ENCODE data around the gene ECPAS. TPM values are rescaled to one million over a fixed set of nuclear protein-coding genes. Genes with fewer than 3 reads are reported as not detected.
"Not testable (repeated sequence)": the region's sequence is repeated elsewhere in the genome, so short reads cannot be mapped to it uniquely, and the experiment has no call there.

ECPAS gene, protein sequence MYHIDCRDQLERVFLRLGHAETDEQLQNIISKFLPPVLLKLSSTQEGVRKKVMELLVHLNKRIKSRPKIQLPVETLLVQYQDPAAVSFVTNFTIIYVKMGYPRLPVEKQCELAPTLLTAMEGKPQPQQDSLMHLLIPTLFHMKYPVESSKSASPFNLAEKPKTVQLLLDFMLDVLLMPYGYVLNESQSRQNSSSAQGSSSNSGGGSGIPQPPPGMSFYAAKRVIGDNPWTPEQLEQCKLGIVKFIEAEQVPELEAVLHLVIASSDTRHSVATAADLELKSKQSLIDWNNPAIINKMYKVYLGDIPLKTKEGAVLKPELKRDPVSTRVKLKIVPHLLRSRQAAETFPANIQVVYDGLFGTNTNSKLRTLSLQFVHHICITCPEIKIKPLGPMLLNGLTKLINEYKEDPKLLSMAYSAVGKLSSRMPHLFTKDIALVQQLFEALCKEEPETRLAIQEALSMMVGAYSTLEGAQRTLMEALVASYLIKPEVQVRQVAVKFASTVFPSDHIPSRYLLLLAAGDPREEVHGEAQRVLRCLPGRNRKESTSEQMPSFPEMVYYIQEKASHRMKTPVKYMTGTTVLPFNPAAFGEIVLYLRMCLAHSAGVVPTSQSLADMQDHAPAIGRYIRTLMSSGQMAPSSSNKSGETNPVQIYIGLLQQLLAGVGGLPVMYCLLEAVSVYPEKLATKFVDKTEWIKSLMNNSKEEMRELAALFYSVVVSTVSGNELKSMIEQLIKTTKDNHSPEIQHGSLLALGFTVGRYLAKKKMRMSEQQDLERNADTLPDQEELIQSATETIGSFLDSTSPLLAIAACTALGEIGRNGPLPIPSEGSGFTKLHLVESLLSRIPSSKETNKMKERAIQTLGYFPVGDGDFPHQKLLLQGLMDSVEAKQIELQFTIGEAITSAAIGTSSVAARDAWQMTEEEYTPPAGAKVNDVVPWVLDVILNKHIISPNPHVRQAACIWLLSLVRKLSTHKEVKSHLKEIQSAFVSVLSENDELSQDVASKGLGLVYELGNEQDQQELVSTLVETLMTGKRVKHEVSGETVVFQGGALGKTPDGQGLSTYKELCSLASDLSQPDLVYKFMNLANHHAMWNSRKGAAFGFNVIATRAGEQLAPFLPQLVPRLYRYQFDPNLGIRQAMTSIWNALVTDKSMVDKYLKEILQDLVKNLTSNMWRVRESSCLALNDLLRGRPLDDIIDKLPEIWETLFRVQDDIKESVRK (N-terminal part only)
- 10 to 100 TPM; 55.9 to 59.1 TPM for total RNA-seq

DNA sequence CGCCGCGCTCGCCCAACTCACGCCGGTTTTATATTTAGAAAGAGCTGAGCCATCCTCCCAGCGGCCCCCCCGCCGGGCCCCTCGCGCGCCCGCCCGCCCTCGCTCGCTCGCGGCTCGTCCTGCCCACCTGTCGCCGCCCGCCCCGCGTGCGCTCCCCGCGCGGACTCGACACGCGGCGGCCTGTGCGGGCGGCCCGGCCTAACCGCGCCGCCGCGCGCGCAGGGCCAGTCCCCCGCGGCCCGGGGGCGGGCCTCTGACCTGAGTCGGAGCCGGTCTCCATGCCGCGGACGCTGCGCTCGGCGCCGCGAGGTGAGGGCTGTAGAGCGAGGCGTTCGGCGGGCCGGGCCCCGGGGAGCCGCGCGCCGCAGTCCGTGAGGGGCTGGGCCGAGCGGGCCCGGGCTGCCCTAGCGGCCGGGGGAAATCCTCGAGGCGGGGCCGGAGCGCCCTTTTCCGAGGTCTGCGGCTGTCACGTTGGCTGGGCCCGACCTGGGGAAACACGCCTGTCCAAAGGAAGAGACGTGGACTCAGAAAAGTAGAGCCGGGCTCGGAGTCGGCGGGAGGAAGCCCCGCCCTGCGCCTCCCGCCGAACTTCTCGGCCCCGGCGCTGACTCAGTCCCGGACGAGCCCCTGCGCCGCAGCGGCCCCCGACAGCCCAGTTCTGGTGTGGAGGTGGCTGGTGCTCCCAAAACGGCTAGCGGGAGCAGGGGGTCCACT lies at the start of gene ECPAS:
ECPAS (minus strand) TSS at position 526 of the 714 bp plus-strand sequence. CDS start 11,465 bp downstream, outside the sequence.
- DNase-seq (peak; percentile 71), ATAC-seq (peak; percentile 77)
- H3K9me3 Mint-ChIP-seq (ENCODE audit: insufficient read depth) = no peaks in the 10 kb centered on the region
- peaks cover 4% of the 10 kb centered on the region for H3K27me3 Mint-ChIP-seq (ENCODE audit: low read depth)
- H3K4me3 Mint-ChIP-seq = peak within 1 kb of the TSS; percentile 87
- CTCF ChIA-PET = no interaction called here
- H3K4me1 Mint-ChIP-seq (ENCODE audit: low read depth) = peaks cover 24% of the 10 kb centered on the region
- POLR2A ChIA-PET = interaction anchor here (0.8 to 1.9 kb wide), 5 partner anchors 17 to 1228 kb away, joined by 3 to 12 read pairs (median 3); partner anchors contain the start of genes DNAJC25, HSDL2, TXN and UGCG
- H3K36me3 Mint-ChIP-seq (ENCODE audit: low read depth) = peaks cover 9% of the 10 kb centered on the region
- H3K27ac Mint-ChIP-seq = peak within 1 kb of the TSS; percentile 93

DNA sequence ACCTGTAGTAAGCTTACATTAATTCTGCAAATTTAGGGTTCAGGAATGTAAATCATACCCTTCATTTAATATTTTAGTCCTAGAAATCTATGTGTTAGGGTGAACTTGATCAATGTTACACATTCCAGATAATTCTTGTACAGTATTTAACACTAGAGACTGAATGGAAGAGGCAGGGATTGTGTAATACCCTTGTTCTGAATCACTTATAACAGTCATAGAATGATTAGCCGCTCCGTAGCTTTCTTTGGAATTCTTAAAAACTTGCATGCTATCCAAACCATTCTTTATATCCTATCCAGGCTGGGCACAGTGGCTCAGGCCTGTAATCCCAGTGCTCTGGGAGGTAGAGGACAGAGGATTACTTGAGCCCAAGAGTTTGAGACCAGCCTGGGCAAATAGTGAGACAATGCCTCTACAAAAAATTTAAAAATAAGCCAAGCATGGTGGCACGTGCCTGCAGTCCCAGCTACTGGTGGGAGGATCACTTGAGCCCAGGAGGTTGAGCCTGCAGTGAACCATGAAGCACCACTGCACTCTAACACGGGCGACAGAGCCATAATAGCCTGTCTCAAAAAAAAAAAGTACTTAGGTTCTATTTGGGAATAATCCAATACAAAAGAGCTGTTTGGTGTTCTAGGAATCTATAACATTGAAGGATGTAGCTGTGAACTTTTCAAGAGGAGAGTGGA lies 49.1 kb upstream of the ECPAS start:
- no peak for DNase-seq
- Mint-ChIP-seq H3K27ac (no peak overlapping the region), H3K4me3 (no peak overlapping the region), H3K36me3 (ENCODE audit: low read depth) (peaks cover 14% of the 10 kb centered on the region), H3K4me1 (ENCODE audit: low read depth) (no peaks in the 10 kb centered on the region), H3K27me3 (ENCODE audit: low read depth) (no peaks in the 10 kb centered on the region), H3K9me3 (ENCODE audit: insufficient read depth) (peaks cover 8% of the 10 kb centered on the region)
- POLR2A ChIA-PET = no interaction called here
- CTCF ChIA-PET = no interaction called here
- no peak for ATAC-seq

- H3K4me3 Mint-ChIP-seq = no peak overlapping the region
- no peaks in the 10 kb centered on the region for H3K27me3 Mint-ChIP-seq (ENCODE audit: low read depth)
- DNase-seq = no peak
- ChIA-PET CTCF (no interaction called here), POLR2A (no interaction called here)
- H3K4me1 Mint-ChIP-seq (ENCODE audit: low read depth) = peaks cover 10% of the 10 kb centered on the region
- H3K27ac Mint-ChIP-seq = no peak overlapping the region
- H3K36me3 Mint-ChIP-seq (ENCODE audit: low read depth) = peaks cover 18% of the 10 kb centered on the region
- no peak for ATAC-seq
- H3K9me3 Mint-ChIP-seq (ENCODE audit: insufficient read depth) = peaks cover 8% of the 10 kb centered on the region
These were observed 47.5 kb upstream of the ECPAS start for GRCh38 chr9:111531716-111532115.

DNA sequence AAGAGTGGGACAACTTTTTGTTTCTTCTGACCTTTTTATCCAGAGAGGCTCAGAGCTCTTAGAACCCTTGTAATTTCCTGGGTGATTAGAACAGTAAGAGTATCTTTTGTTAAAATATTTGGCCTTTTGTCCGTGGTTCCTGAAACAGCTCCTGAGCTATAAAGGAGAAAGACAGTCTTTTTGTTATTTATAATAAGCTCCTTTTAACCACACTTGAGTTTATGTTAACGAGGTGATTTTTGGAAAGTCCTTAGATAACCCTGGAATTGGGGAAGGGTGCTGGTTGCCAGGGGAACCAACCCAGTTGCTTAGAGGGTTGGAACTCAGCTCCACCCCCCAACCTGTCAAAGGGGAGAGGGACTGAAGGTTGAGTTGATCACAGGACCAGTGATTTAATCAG lies 45.6 kb upstream of the ECPAS start:
- CTCF ChIA-PET = interaction anchor here (0.6 kb wide), 1 partner anchor 317 kb away, joined by 4 read pairs; no protein-coding TSS in a partner anchor

GRCh38 chr9:111527347-111527746 lies 43.2 kb upstream of the ECPAS start:
- POLR2A ChIA-PET = no interaction called here
- Mint-ChIP-seq H3K27ac (no peak overlapping the region), H3K27me3 (ENCODE audit: low read depth) (peaks cover 3% of the 10 kb centered on the region), H3K36me3 (ENCODE audit: low read depth) (peaks cover 12% of the 10 kb centered on the region), H3K9me3 (ENCODE audit: insufficient read depth) (no peaks in the 10 kb centered on the region), H3K4me1 (ENCODE audit: low read depth) (peaks cover 25% of the 10 kb centered on the region), H3K4me3 (no peak overlapping the region)
- DNase-seq = peak; percentile 29
- CTCF ChIA-PET = no interaction called here
- no peak for ATAC-seq

More for the DNA sequence above, 45.6 kb upstream of the ECPAS start:
- no peak overlapping the region for H3K4me3 Mint-ChIP-seq
- peaks cover 19% of the 10 kb centered on the region for H3K36me3 Mint-ChIP-seq (ENCODE audit: low read depth)
- H3K4me1 Mint-ChIP-seq (ENCODE audit: low read depth) = peaks cover 25% of the 10 kb centered on the region
- no peak for DNase-seq
- ATAC-seq = no peak
- peaks cover 4% of the 10 kb centered on the region for H3K9me3 Mint-ChIP-seq (ENCODE audit: insufficient read depth)
- POLR2A ChIA-PET = no interaction called here
- H3K27me3 Mint-ChIP-seq (ENCODE audit: low read depth) = no peaks in the 10 kb centered on the region
- H3K27ac Mint-ChIP-seq = no peak overlapping the region

DNA sequence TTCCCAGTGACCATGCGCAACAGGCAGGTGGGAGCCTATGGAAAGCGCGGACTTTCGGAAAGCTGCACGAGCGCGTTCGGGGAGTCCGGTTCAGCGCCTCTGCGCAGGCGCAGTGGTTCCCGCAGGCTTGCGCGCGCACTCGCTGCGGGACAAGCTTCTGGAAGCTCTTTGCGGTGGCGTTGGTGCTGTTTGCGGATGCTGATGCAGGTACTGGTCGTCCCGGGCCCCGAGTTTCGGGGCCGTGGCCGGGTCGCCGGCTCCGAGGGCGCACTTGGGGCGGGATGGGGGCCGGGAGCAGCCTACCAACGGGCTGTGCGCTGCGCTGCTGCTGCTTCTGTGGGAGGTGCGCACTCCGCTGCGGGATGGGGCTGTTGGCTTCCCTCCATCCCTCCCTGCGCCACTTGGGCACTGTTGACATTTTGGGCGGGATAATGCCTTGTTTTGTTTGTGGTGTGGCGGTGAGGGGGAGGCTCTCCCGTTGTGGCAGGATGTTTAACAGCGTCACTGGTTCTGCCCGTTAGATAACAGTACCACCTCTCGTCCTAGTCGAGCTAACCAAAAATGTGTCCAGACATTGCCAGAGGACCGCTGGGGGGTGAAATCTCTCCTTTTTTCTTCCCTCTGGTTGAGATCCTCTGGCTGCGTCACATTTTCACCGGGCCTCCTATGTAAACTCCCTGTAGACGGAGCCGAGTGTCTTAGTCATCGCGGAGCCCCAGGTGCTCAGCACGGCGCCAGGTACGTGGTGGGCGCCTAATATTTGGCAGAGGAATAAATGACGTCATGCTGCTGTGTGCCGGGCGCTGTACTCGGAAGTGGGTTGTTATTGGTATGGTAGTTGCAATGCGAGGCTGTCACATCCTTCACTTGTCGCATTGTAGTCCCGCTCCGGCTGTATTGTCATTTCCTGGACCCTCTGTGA lies 41.1 kb upstream of the ECPAS start, which contains the start of gene ZNF483:
ZNF483 (plus strand) TSS at position 124 of the 922 bp plus-strand sequence. CDS start 2,217 bp downstream, outside the sequence.
- H3K27ac Mint-ChIP-seq = peak within 1 kb of the TSS; percentile 86
- ChIA-PET POLR2A (interaction anchor here (0.8 kb wide), 1 partner anchor 49 kb away, joined by 3 read pairs; no protein-coding TSS in a partner anchor), CTCF (no interaction called here)
- H3K9me3 Mint-ChIP-seq (ENCODE audit: insufficient read depth) = no peaks in the 10 kb centered on the region
- ATAC-seq (peak; percentile 77), DNase-seq (peak; percentile 63)
- peak within 1 kb of the TSS; percentile 85 for H3K4me3 Mint-ChIP-seq
- H3K36me3 Mint-ChIP-seq (ENCODE audit: low read depth) = peaks cover 12% of the 10 kb centered on the region
- H3K4me1 Mint-ChIP-seq (ENCODE audit: low read depth) = peaks cover 25% of the 10 kb centered on the region
- H3K27me3 Mint-ChIP-seq (ENCODE audit: low read depth) = peaks cover 7% of the 10 kb centered on the region

DNA sequence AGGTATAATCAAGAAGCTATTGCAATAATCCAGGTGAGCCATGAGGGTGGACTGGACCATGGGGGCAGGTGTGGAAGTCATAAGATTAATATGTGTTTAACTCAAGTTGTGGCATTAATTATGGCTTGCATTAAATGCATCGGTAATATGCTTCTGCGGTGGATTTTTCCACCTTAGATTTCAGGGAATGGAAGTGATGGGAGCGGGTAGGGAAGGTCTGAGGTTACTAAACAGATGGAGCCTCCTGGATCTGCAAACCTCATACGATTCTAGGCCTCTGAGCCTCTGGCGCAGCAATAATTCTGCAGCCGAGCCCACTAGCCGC lies 40.5 kb upstream of the ECPAS start:
- Mint-ChIP-seq H3K27ac (no peak overlapping the region), H3K36me3 (ENCODE audit: low read depth) (peaks cover 12% of the 10 kb centered on the region), H3K4me1 (ENCODE audit: low read depth) (peaks cover 25% of the 10 kb centered on the region), H3K4me3 (peak overlapping the region; percentile 85), H3K9me3 (ENCODE audit: insufficient read depth) (no peaks in the 10 kb centered on the region), H3K27me3 (ENCODE audit: low read depth) (peaks cover 7% of the 10 kb centered on the region)
- ChIA-PET CTCF (no interaction called here), POLR2A (interaction anchor here (0.8 kb wide), 1 partner anchor 48 kb away, joined by 3 read pairs; no protein-coding TSS in a partner anchor)
- ATAC-seq = no peak
- no peak for DNase-seq

GRCh38 chr9:111516061-111516465 lies 31.9 kb upstream of the ECPAS start:
- Mint-ChIP-seq H3K4me3 (no peak overlapping the region), H3K4me1 (ENCODE audit: low read depth) (no peaks in the 10 kb centered on the region), H3K36me3 (ENCODE audit: low read depth) (no peaks in the 10 kb centered on the region), H3K27me3 (ENCODE audit: low read depth) (peaks cover 3% of the 10 kb centered on the region), H3K9me3 (ENCODE audit: insufficient read depth) (peaks cover 2% of the 10 kb centered on the region), H3K27ac (no peak overlapping the region)
- ATAC-seq (no peak), DNase-seq (no peak)
- ChIA-PET POLR2A (no interaction called here), CTCF (no interaction called here)

DNA sequence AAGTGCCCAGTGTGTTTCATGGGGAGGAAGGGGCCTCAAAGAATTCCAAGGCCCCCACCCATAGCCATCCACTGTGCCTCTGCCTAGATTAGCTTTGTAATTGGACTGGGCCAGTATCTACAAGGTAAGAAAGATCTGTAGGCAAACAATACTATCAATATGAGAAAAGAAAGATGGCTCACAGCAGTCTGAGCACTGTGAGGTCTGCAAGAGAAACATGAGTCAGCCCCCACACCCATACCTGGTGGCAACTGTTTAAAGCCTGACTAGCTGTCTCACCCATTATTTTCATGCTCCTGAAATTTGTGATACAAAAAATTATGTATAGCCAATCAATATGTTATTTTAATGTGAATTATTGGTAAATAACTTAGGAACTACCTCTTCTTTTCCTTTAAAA lies 30.8 kb upstream of the ECPAS start:
- H3K4me1 Mint-ChIP-seq (ENCODE audit: low read depth) = no peaks in the 10 kb centered on the region
- no peak overlapping the region for H3K27ac Mint-ChIP-seq
- ATAC-seq (no peak), DNase-seq (no peak)
- H3K9me3 Mint-ChIP-seq (ENCODE audit: insufficient read depth) = peaks cover 6% of the 10 kb centered on the region
- H3K4me3 Mint-ChIP-seq = no peak overlapping the region
- H3K36me3 Mint-ChIP-seq (ENCODE audit: low read depth) = no peaks in the 10 kb centered on the region
- ChIA-PET CTCF (no interaction called here), POLR2A (no interaction called here)
- H3K27me3 Mint-ChIP-seq (ENCODE audit: low read depth) = no peaks in the 10 kb centered on the region

- POLR2A ChIA-PET; H3K27me3 Mint-ChIP-seq (ENCODE audit: low read depth); ATAC-seq; H3K4me1 Mint-ChIP-seq (ENCODE audit: low read depth); DNase-seq; H3K4me3 Mint-ChIP-seq; H3K36me3 Mint-ChIP-seq (ENCODE audit: low read depth); H3K9me3 Mint-ChIP-seq (ENCODE audit: insufficient read depth); H3K27ac Mint-ChIP-seq; CTCF ChIA-PET: not testable (repeated sequence)
These were observed 27.4 kb upstream of the ECPAS start for GRCh38 chr9:111511581-111511980.
